KMS-11 (cell line): ENCODE data around the gene TSPAN11.

Source experiments
- H2AFZ ChIP-seq: fragments of 200-600 bp; sonication (generic); 2 replicates; pipeline ENCODE4 v1.6.1; 2016; ENCODE audit warnings: antibody characterized with exemption, mixed run types, low read depth
- H3K27ac ChIP-seq: fragments of 200-600 bp; sonication (generic); 2 replicates; pipeline ENCODE4 v1.6.1; 2016; ENCODE audit warnings: mild to moderate bottlenecking, mixed run types
- H3K27me3 ChIP-seq: fragments of 200-600 bp; sonication (generic); 2 replicates; pipeline ENCODE4 v1.6.1; 2017; ENCODE audit warnings: mild to moderate bottlenecking, low read depth, mixed run types, moderate library complexity; ENCODE audit not compliant: insufficient read depth
- H3K36me3 ChIP-seq: fragments of 200-600 bp; sonication (generic); 2 replicates; pipeline ENCODE4 v1.6.1; 2017; ENCODE audit warnings: mild to moderate bottlenecking, mixed run types; ENCODE audit not compliant: insufficient read depth
- H3K4me1 ChIP-seq: fragments of 200-600 bp; sonication (generic); 2 replicates; pipeline ENCODE4 v1.6.1; 2016; ENCODE audit warnings: mild to moderate bottlenecking, low read depth, mixed run types; ENCODE audit not compliant: poor library complexity, severe bottlenecking
- H3K4me2 ChIP-seq: fragments of 200-600 bp; sonication (generic); 2 replicates; pipeline ENCODE4 v1.7.0; 2016; ENCODE audit warnings: mild to moderate bottlenecking, mixed run types
- H3K4me3 ChIP-seq: fragments of 200-600 bp; sonication (generic); IDR thresholded peaks from 2 replicates; pipeline ENCODE4 v1.6.1; 2017; ENCODE audit warnings: low read depth, low read length, mixed read lengths; ENCODE audit not compliant: insufficient read depth
- H3K79me2 ChIP-seq: fragments of 200-600 bp; sonication (generic); 2 replicates; pipeline ENCODE4 v1.6.1; 2016; ENCODE audit warnings: low read depth, mixed run types; ENCODE audit not compliant: insufficient read depth
- H3K9ac ChIP-seq: fragments of 200-600 bp; sonication (generic); 2 replicates; pipeline ENCODE4 v1.6.1; 2016; ENCODE audit warnings: mild to moderate bottlenecking, mixed run types
- H4K20me1 ChIP-seq: fragments of 200-600 bp; sonication (generic); 2 replicates; pipeline ENCODE4 v1.6.1; 2016; ENCODE audit warnings: mild to moderate bottlenecking, mixed run types; ENCODE audit not compliant: insufficient read depth
- TF ChIP-seq, protein P1 (sequence below): fragments of 200-600 bp; sonication (generic); conservative IDR thresholded peaks from 2 replicates; pipeline ENCODE4 v1.6.1; 2017; ENCODE audit warnings: low read depth, mild to moderate bottlenecking, antibody characterized with exemption, low read length, moderate library complexity, mixed read lengths

The TSPAN11 gene

GRCh38 chr12:30953257-30953656, 26.7 kb downstream of the TSPAN11 start:
- Histone ChIP-seq H3K4me1 (no peaks in the 10 kb centered on the region), H3K27ac (no peak overlapping the region), H3K4me3 (no peak overlapping the region), H3K4me2 (no peak overlapping the region), H3K36me3 (no peaks in the 10 kb centered on the region), H4K20me1 (no peaks in the 10 kb centered on the region), H3K79me2 (no peaks in the 10 kb centered on the region), H3K9ac (no peak overlapping the region), H2AFZ (no peak overlapping the region), H3K27me3 (no peaks in the 10 kb centered on the region)
- TF ChIP-seq, protein P1, sequence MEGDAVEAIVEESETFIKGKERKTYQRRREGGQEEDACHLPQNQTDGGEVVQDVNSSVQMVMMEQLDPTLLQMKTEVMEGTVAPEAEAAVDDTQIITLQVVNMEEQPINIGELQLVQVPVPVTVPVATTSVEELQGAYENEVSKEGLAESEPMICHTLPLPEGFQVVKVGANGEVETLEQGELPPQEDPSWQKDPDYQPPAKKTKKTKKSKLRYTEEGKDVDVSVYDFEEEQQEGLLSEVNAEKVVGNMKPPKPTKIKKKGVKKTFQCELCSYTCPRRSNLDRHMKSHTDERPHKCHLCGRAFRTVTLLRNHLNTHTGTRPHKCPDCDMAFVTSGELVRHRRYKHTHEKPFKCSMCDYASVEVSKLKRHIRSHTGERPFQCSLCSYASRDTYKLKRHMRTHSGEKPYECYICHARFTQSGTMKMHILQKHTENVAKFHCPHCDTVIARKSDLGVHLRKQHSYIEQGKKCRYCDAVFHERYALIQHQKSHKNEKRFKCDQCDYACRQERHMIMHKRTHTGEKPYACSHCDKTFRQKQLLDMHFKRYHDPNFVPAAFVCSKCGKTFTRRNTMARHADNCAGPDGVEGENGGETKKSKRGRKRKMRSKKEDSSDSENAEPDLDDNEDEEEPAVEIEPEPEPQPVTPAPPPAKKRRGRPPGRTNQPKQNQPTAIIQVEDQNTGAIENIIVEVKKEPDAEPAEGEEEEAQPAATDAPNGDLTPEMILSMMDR = no peak

GRCh38 chr12:30953951-30954751, 27.6 kb downstream of the TSPAN11 start:
- Histone ChIP-seq H3K4me1 (no peaks in the 10 kb centered on the region), H4K20me1 (no peaks in the 10 kb centered on the region), H3K27ac (no peak overlapping the region), H3K4me3 (no peak overlapping the region), H3K9ac (no peak overlapping the region), H2AFZ (no peak overlapping the region), H3K4me2 (no peak overlapping the region), H3K27me3 (no peaks in the 10 kb centered on the region), H3K36me3 (no peaks in the 10 kb centered on the region), H3K79me2 (no peaks in the 10 kb centered on the region)
- TF ChIP-seq, protein P1 = no peak

- no peak overlapping the region for H3K4me3 ChIP-seq
- H3K27me3 ChIP-seq = no peaks in the 10 kb centered on the region
- H3K27ac ChIP-seq = no peak overlapping the region
- TF ChIP-seq, protein P1 = no peak
- no peaks in the 10 kb centered on the region for H3K79me2 ChIP-seq
- no peaks in the 10 kb centered on the region for H3K4me1 ChIP-seq
- no peaks in the 10 kb centered on the region for H4K20me1 ChIP-seq
- H3K36me3 ChIP-seq = no peaks in the 10 kb centered on the region
- H3K4me2 ChIP-seq = no peak overlapping the region
- no peak overlapping the region for H2AFZ ChIP-seq
- H3K9ac ChIP-seq = no peak overlapping the region
Observed at GRCh38 chr12:30955214-30955613, 28.7 kb downstream of the TSPAN11 start.

DNA sequence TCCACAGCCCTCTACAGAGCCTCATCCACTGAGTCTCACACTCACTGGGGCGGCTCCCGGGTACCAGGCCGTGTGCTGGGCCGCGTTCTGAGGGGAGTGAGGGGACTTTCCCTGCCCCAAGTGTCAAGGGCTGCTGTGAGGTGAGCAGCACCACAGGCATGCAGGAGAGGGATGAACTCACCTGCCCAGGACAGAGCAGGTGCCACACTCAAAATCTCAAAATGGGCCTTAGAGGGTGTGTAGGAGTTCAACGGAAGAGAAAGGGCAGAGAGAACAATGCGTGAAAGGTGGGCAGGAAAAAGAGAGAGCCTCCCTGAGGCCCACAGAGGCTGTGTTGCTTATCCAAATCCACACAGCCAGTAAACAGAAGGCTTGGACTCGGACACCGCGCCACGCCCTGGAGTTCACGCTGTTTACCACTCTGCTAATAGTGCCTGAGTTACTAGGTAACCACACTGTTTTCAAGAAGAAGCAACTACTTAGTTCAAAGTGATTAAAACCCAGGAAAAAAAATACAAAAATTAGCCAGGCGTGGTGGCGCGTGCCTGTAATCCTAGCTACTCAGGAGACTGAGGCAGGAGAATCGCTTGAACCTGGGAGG, 32.7 kb downstream of the TSPAN11 start:
- Histone ChIP-seq H2AFZ (no peak overlapping the region), H3K36me3 (no peaks in the 10 kb centered on the region), H3K4me3 (no peak overlapping the region), H4K20me1 (no peaks in the 10 kb centered on the region), H3K4me2 (no peak overlapping the region), H3K27me3 (no peaks in the 10 kb centered on the region), H3K9ac (no peak overlapping the region), H3K79me2 (no peaks in the 10 kb centered on the region), H3K27ac (no peak overlapping the region), H3K4me1 (no peaks in the 10 kb centered on the region)
- TF ChIP-seq, protein P1 = no peak
